ENCODE data around the gene SH3BGR. TPM values are rescaled to one million over a fixed set of nuclear protein-coding genes. Genes with fewer than 3 reads are reported as not detected.

SH3BGR gene
- total RNA-seq, 6 experiments from 2014 or later, result 2.0 to 4.9 (median 3.0) TPM

- no peak for DNase-seq
- Histone ChIP-seq H3K27me3 (no peaks in the 10 kb centered on the region), H3K4me1 (no peaks in the 10 kb centered on the region), H3K27ac (no peak overlapping the region), H3K36me3 (no peaks in the 10 kb centered on the region), H3K9me3 (no peaks in the 10 kb centered on the region), H3K4me3 (no peak overlapping the region)
- no peak for ATAC-seq
- intact Hi-C loops (cut with DNase I), result no loop called here
- no peak for TF ChIP-seq CTCF (IDR thresholded peaks at IDR 0.05)
- no peak for TF ChIP-seq POLR2A (IDR thresholded peaks at IDR 0.05)
- 41% methylated on average over 3 of the region's 3 CpGs for WGBS (ENCODE audit: insufficient coverage, low coverage, low lambda C conversion rate, missing lambda C conversion rate)
Measured at GRCh38 chr21:39553331-39553730, 101.6 kb downstream of the SH3BGR start.

- DNase-seq (no peak), ATAC-seq (no peak)
- 61% methylated on average over 5 of the region's 6 CpGs for WGBS (ENCODE audit: insufficient coverage, low coverage, low lambda C conversion rate, missing lambda C conversion rate)
Measured at GRCh38 chr21:39555911-39556590, 104.3 kb downstream of the SH3BGR start.

GRCh38 chr21:39559511-39559910 lies 107.7 kb downstream of the SH3BGR start:
- 33% methylated on average over 3 of the region's 3 CpGs for WGBS (ENCODE audit: insufficient coverage, low coverage, low lambda C conversion rate, missing lambda C conversion rate)
- ATAC-seq (no peak), DNase-seq (no peak)
- H3K9me3 ChIP-seq, result no peaks in the 10 kb centered on the region
- H3K27ac ChIP-seq, result no peak overlapping the region
- no peak overlapping the region for H3K4me3 ChIP-seq
- intact Hi-C loops (cut with DNase I), result no loop called here
- TF ChIP-seq POLR2A (IDR thresholded peaks at IDR 0.05) (no peak), CTCF (IDR thresholded peaks at IDR 0.05) (no peak)
- H3K27me3 ChIP-seq, result no peaks in the 10 kb centered on the region
- no peaks in the 10 kb centered on the region for H3K4me1 ChIP-seq
- no peaks in the 10 kb centered on the region for H3K36me3 ChIP-seq

More at GRCh38 chr21:39555911-39556590, 104.3 kb downstream of the SH3BGR start:
- H3K9me3 ChIP-seq, result no peaks in the 10 kb centered on the region
- no peaks in the 10 kb centered on the region for H3K27me3 ChIP-seq
- no peaks in the 10 kb centered on the region for H3K36me3 ChIP-seq
- no peak overlapping the region for H3K27ac ChIP-seq
- no peaks in the 10 kb centered on the region for H3K4me1 ChIP-seq
- intact Hi-C loops (cut with DNase I), result no loop called here
- no peak overlapping the region for H3K4me3 ChIP-seq
- no peak for TF ChIP-seq POLR2A (IDR thresholded peaks at IDR 0.05)
- no peak for TF ChIP-seq CTCF (IDR thresholded peaks at IDR 0.05)

- no peak overlapping the region for H3K27ac ChIP-seq
- no peaks in the 10 kb centered on the region for H3K36me3 ChIP-seq
- no peaks in the 10 kb centered on the region for H3K9me3 ChIP-seq
- WGBS (ENCODE audit: insufficient coverage, low coverage, low lambda C conversion rate, missing lambda C conversion rate), result 25% methylated on average over 2 of the region's 2 CpGs
- no peak for DNase-seq
- H3K27me3 ChIP-seq, result no peaks in the 10 kb centered on the region
- no peak for TF ChIP-seq POLR2A (IDR thresholded peaks at IDR 0.05)
- TF ChIP-seq CTCF (IDR thresholded peaks at IDR 0.05), result no peak
- no peak overlapping the region for H3K4me3 ChIP-seq
- ATAC-seq, result no peak
- intact Hi-C loops (cut with DNase I), result no loop called here
- no peaks in the 10 kb centered on the region for H3K4me1 ChIP-seq
Measured at GRCh38 chr21:39561140-39561539, 109.4 kb downstream of the SH3BGR start.

All from right lobe of liver (tissue), 6 donors.